Measurements from ENCODE around the gene FIBCD1. TPM values are rescaled to one million over a fixed set of nuclear protein-coding genes. Genes with fewer than 3 reads are reported as not detected.

The FIBCD1 gene
- polyA plus RNA-seq, 1 of the 3 experiments (the other 2 are of a cell fraction) = 1.3 TPM

- no peak for DNase-seq
- no peaks in the 10 kb centered on the region for H3K9me2 ChIP-seq
- ChIA-PET POLR2A (no interaction called here), CTCF (interaction anchor here (0.7 to 2.1 kb wide), 3 partner anchors 11 to 118 kb away, joined by 3 to 15 read pairs (median 5); no protein-coding TSS in a partner anchor)
- no peaks in the 10 kb centered on the region for H3K79me2 ChIP-seq (ENCODE audit: insufficient read depth)
- H2AFZ ChIP-seq (ENCODE audit: low read depth) = no peak overlapping the region
- no peak overlapping the region for H3K4me2 ChIP-seq
- no peaks in the 10 kb centered on the region for H3K4me1 ChIP-seq (ENCODE audit: control insufficient read depth in 1 of 2, insufficient read depth in 2 of 2, low read depth in 1 of 2, low read length in 1 of 2)
- no peaks in the 10 kb centered on the region for H3K36me3 ChIP-seq (replicated peaks in 1 of 2; ENCODE audit: control insufficient read depth in 1 of 2, insufficient read depth in 2 of 2, low read length in 1 of 2)
- H3K4me3 ChIP-seq (ENCODE audit: low read depth in 2 of 2, low read length in 1 of 2) = no peak overlapping the region
- H3K27ac ChIP-seq (ENCODE audit: low read depth in 2 of 2, low read length in 1 of 2) = no peak overlapping the region
- H4K20me1 ChIP-seq (ENCODE audit: insufficient read depth) = no peaks in the 10 kb centered on the region
- H3F3A ChIP-seq (replicated peaks; ENCODE audit: insufficient read depth) = no peaks in the 10 kb centered on the region
- H3K9ac ChIP-seq = no peak overlapping the region
- WGBS (ENCODE audit: low lambda C conversion rate) = 76% methylated on average over 8 of the region's 8 CpGs
- no peaks in the 10 kb centered on the region for H3K9me3 ChIP-seq
- TF ChIP-seq CTCF (IDR thresholded peaks at IDR 0.05) (no peak), EP300 (IDR thresholded peaks at IDR 0.05; ENCODE audit: borderline replicate concordance in 1 of 2, low read depth in 1 of 2, low read length in 1 of 2) (no peak), USF2 (IDR thresholded peaks at IDR 0.05; ENCODE audit: borderline replicate concordance, low read depth, low read length) (no peak), TEAD4 (IDR thresholded peaks at IDR 0.05; ENCODE audit: borderline replicate concordance, insufficient read depth) (no peak), JUND (IDR thresholded peaks at IDR 0.05) (no peak), FOXM1 (IDR thresholded peaks at IDR 0.05; ENCODE audit: low read depth) (no peak), RCOR1 (IDR thresholded peaks at IDR 0.05; ENCODE audit: low read length) (no peak), SIN3A (IDR thresholded peaks at IDR 0.05; ENCODE audit: borderline replicate concordance, low read depth, low read length) (no peak), MEF2A (IDR thresholded peaks at IDR 0.05; ENCODE audit: borderline replicate concordance, low read depth) (no peak), GABPA (IDR thresholded peaks at IDR 0.05; ENCODE audit: low read depth) (no peak), POLR2AphosphoS5 (IDR thresholded peaks at IDR 0.05; ENCODE audit: low read depth, low read length) (no peak), USF1 (IDR thresholded peaks at IDR 0.05; ENCODE audit: borderline replicate concordance, low read depth) (no peak), IRF3 (IDR thresholded peaks at IDR 0.05; ENCODE audit: low read depth, low read length) (no peak), ZBTB33 (IDR thresholded peaks at IDR 0.05; ENCODE audit: borderline replicate concordance, low read depth) (no peak), MXI1 (IDR thresholded peaks at IDR 0.05; ENCODE audit: low read depth, low read length) (no peak)
- 0 out of 2 replicates have a peak, but pooled peaks cover 7% of the 10 kb centered on the region for H3K27me3 ChIP-seq (ENCODE audit: insufficient read depth)
These were observed 45.5 kb upstream of the FIBCD1 start for GRCh38 chr9:130984521-130984920.
